Mammary epithelial cell (primary cell): ENCODE measurements around the gene GDPD1.
"Not testable (repeated sequence)": the region's sequence is repeated elsewhere in the genome, so short reads cannot be mapped to it uniquely, and the experiment has no call there.

Experiments
- CTCF ChIP-seq, 2 donors: IDR thresholded peaks in 1 of 2; conservative IDR thresholded peaks in 1 of 2; 2 replicates each; pipeline ENCODE4 v1.5.1; 2011 to 2012; ENCODE audit warnings: inconsistent platforms in 2 of 2, low read length in 2 of 2, mild to moderate bottlenecking in 2 of 2, control low read depth in 1 of 2, low read depth in 1 of 2; ENCODE audit not compliant: insufficient read depth in 1 of 2; ENCODE audit errors: extremely low read depth in 1 of 2
- EZH2 ChIP-seq: IDR thresholded peaks from 2 replicates; pipeline ENCODE4 v1.6.1; 2012; ENCODE audit warnings: low read length, inconsistent platforms, borderline replicate concordance

DNA sequence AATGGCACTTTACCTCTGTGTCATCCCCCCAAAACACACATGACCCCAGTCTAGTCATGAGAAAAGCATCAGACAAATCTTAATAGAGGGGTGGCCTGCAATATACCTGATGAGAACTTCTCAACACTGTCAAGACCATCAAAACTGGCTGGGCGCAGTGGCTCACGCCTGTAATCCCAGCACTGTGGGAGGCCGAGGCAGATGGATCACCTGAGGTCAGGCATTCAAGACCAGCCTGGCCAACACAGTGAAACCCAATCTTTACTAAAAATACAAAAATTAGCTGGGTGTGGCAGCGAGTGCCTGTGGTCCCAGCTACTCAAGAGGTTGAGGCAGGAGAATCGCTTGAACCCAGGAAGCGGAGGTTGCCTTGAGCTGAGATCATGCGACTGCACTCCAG is 91.2 kb downstream of the GDPD1 start:
- not testable (repeated sequence) for TF ChIP-seq CTCF (conservative IDR thresholded peaks at IDR 0.05 in 1 of 2, IDR thresholded peaks at IDR 0.05 in 1 of 2; ENCODE audit: extremely low read depth in 1 of 2, insufficient read depth in 1 of 2, low read depth in 1 of 2, low read length in 2 of 2); EZH2
